ENCODE results near the gene OR1B1.
"Not testable (repeated sequence)": the region's sequence is repeated elsewhere in the genome, so short reads cannot be mapped to it uniquely, and the experiment has no call there.

DNA sequence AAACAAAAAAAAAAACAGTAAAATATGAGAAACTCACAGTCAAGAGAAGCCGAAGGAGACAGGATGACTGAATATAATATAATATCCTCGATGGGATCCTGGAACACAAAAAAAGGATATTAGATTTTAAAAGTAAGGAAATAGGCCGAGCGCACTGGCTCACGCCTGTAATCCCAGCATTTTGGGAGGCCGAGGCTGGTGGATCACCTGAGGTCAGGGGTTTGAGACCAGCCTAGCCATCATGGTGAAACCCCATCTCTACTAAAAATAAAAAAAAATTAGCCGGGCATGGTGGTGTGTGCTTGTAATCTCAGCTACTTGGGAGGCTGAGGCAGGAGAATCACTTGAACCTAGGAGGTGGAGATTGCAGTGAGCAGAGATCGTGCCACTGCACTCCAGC, 74.1 kb downstream of the OR1B1 start, which contains the start of gene OR1L8:
- TF ChIP-seq, protein P1, sequence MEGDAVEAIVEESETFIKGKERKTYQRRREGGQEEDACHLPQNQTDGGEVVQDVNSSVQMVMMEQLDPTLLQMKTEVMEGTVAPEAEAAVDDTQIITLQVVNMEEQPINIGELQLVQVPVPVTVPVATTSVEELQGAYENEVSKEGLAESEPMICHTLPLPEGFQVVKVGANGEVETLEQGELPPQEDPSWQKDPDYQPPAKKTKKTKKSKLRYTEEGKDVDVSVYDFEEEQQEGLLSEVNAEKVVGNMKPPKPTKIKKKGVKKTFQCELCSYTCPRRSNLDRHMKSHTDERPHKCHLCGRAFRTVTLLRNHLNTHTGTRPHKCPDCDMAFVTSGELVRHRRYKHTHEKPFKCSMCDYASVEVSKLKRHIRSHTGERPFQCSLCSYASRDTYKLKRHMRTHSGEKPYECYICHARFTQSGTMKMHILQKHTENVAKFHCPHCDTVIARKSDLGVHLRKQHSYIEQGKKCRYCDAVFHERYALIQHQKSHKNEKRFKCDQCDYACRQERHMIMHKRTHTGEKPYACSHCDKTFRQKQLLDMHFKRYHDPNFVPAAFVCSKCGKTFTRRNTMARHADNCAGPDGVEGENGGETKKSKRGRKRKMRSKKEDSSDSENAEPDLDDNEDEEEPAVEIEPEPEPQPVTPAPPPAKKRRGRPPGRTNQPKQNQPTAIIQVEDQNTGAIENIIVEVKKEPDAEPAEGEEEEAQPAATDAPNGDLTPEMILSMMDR (IDR thresholded peaks at IDR 0.05), result not testable (repeated sequence)
- TF ChIP-seq POLR2A (IDR thresholded peaks at IDR 0.05), result not testable (repeated sequence)
